SK-N-SH (cell line): ENCODE results near the gene BCL11B. TPM values are rescaled to one million over a fixed set of nuclear protein-coding genes. Genes with fewer than 3 reads are reported as not detected.

Experiments
- CTCF ChIA-PET: fragments of 300-600, 350-600 bp; formaldehyde crosslinking; extraction: SDS; loops from one replicate; lab custom pipeline; 2021; lab: Yijun Ruan, JAX
- POLR2A ChIA-PET: fragments of 350-600 bp; sonication (Branson Sonifier 250); formaldehyde crosslinking; extraction: SDS; loops from one replicate; lab custom pipeline; 2020; ENCODE audit warnings: antibody characterized with exemption, inconsistent platforms; lab: Yijun Ruan, JAX
- DNase-seq: peaks from one replicate; pipeline ENCODE4 v3.0.0; 2012
- H2AFZ ChIP-seq: fragments of 200-600 bp; sonication (generic); 2 replicates; pipeline ENCODE4 v1.8.1; 2016; ENCODE audit warnings: antibody characterized with exemption, mild to moderate bottlenecking, low read depth
- H3F3A ChIP-seq: fragments of 200-600 bp; sonication (generic); replicated peaks from 2 replicates; pipeline ENCODE3; 2016; ENCODE audit warnings: antibody characterized with exemption, mild to moderate bottlenecking; ENCODE audit not compliant: insufficient read depth
- H3K27ac ChIP-seq, 2 experiments: fragments of 200-500 bp in 1 of 2; fragments of 200-600 bp in 1 of 2; sonication (Bioruptor generic) in 1 of 2; sonication (generic), shearing (Covaris generic) in 1 of 2; 2 replicates each; pipeline versions ENCODE4 v1.5.1 to v1.6.1; 2014 to 2016; ENCODE audit warnings: low read depth in 2 of 2, inconsistent platforms in 1 of 2, low read length in 1 of 2, mild to moderate bottlenecking in 1 of 2, mixed read lengths in 1 of 2
- H3K27me3 ChIP-seq: fragments of 200-600 bp; sonication (generic), shearing (Covaris generic); 2 replicates; pipeline ENCODE4 v1.6.1; 2016; ENCODE audit warnings: mixed run types; ENCODE audit not compliant: insufficient read depth
- H3K36me3 ChIP-seq, 2 experiments: fragments of 200-500 bp in 1 of 2; fragments of 200-600 bp in 1 of 2; sonication (Bioruptor generic) in 1 of 2; sonication (generic) in 1 of 2; replicated peaks in 1 of 2; 2 replicates each; pipeline versions ENCODE3 to v1.5.1; 2014 to 2016; ENCODE audit warnings: low read length in 1 of 2, mild to moderate bottlenecking in 1 of 2; ENCODE audit not compliant: insufficient read depth in 2 of 2, control insufficient read depth in 1 of 2
- H3K4me1 ChIP-seq, 2 experiments: fragments of 200-500 bp in 1 of 2; fragments of 200-600 bp in 1 of 2; sonication (Bioruptor generic) in 1 of 2; sonication (generic), shearing (Covaris generic) in 1 of 2; 2 replicates each; pipeline versions ENCODE4 v1.5.1 to v1.6.1; 2014 to 2016; ENCODE audit warnings: low read depth in 1 of 2, low read length in 1 of 2, mixed run types in 1 of 2; ENCODE audit not compliant: insufficient read depth in 2 of 2, control insufficient read depth in 1 of 2
- H3K4me2 ChIP-seq: fragments of 200-600 bp; sonication (generic), shearing (Covaris generic); 2 replicates; pipeline ENCODE4 v1.6.1; 2017; ENCODE audit warnings: mixed run types
- H3K4me3 ChIP-seq, 2 experiments: fragments of 200-500 bp in 1 of 2; fragments of 200-600 bp in 1 of 2; sonication (Bioruptor generic) in 1 of 2; sonication (generic), shearing (Covaris generic) in 1 of 2; 2 replicates each; pipeline versions ENCODE4 v1.5.1 to v1.8.1; 2014 to 2016; ENCODE audit warnings: low read depth in 2 of 2, inconsistent platforms in 1 of 2, low read length in 1 of 2, mild to moderate bottlenecking in 1 of 2, mixed read lengths in 1 of 2, moderate library complexity in 1 of 2
- H3K79me2 ChIP-seq: fragments of 200-600 bp; sonication (generic); 2 replicates; pipeline ENCODE4 v1.8.1; 2017; ENCODE audit warnings: mild to moderate bottlenecking; ENCODE audit not compliant: insufficient read depth
- H3K9ac ChIP-seq: fragments of 200-600 bp; sonication (generic); 2 replicates; pipeline ENCODE4 v1.6.1; 2017; ENCODE audit warnings: mixed run types
- H3K9me2 ChIP-seq: fragments of 200-600 bp; sonication (generic); 2 replicates; pipeline ENCODE4 v1.6.1; 2017; ENCODE audit warnings: mixed run types
- H3K9me3 ChIP-seq: fragments of 200-600 bp; sonication (generic); 2 replicates; pipeline ENCODE4 v1.6.1; 2017; ENCODE audit warnings: mixed run types, mild to moderate bottlenecking, moderate library complexity
- H4K20me1 ChIP-seq: fragments of 200-600 bp; sonication (generic); 2 replicates; pipeline ENCODE4 v1.6.1; 2017; ENCODE audit warnings: mild to moderate bottlenecking, mixed run types; ENCODE audit not compliant: insufficient read depth
- CTCF ChIP-seq: fragments of 200-600 bp; sonication (generic); IDR thresholded peaks from 2 replicates; pipeline ENCODE4 v1.6.1; 2017; ENCODE audit warnings: antibody characterized with exemption, mild to moderate bottlenecking, moderate library complexity
- EZH2phosphoT487 ChIP-seq: fragments of 200-600 bp; sonication (generic); IDR thresholded peaks from 2 replicates; pipeline ENCODE4 v1.6.1; 2017; ENCODE audit warnings: low read depth, mixed run types, mild to moderate bottlenecking, antibody characterized with exemption, moderate library complexity, borderline replicate concordance
- FOXJ3 ChIP-seq: sonication (generic); formaldehyde crosslinking; IDR thresholded peaks from 2 replicates; pipeline ENCODE4 v1.5.1; 2020; ENCODE audit warnings: mild to moderate bottlenecking, missing genetic modification reagents
- FOXM1 ChIP-seq: IDR thresholded peaks from 2 replicates; pipeline ENCODE4 v1.4.0; 2012; ENCODE audit warnings: low read depth, mild to moderate bottlenecking
- GATA2 ChIP-seq: sonication (generic); formaldehyde crosslinking; IDR thresholded peaks from 2 replicates; pipeline ENCODE4 v1.5.0; 2020; ENCODE audit warnings: mild to moderate bottlenecking, missing genetic modification reagents
- IRF3 ChIP-seq: fragments of 150-350 bp; IDR thresholded peaks from 2 replicates; pipeline ENCODE4 v1.6.1; 2016; ENCODE audit warnings: mild to moderate bottlenecking, low read depth, low read length
- JUND ChIP-seq: IDR thresholded peaks from 2 replicates; pipeline ENCODE4 v1.4.0; 2012
- MEF2A ChIP-seq: IDR thresholded peaks from 2 replicates; pipeline ENCODE4 v1.4.0; 2012; ENCODE audit warnings: low read depth, borderline replicate concordance
- NRF1 ChIP-seq: IDR thresholded peaks from 2 replicates; pipeline ENCODE4 v1.6.1; 2012; ENCODE audit warnings: low read depth, mild to moderate bottlenecking, low read length
- RXRA ChIP-seq: IDR thresholded peaks from 2 replicates; pipeline ENCODE4 v1.4.0; 2012; ENCODE audit warnings: low read depth, mild to moderate bottlenecking, borderline replicate concordance
- SIN3A ChIP-seq: IDR thresholded peaks from 2 replicates; pipeline ENCODE4 v1.6.1; 2012; ENCODE audit warnings: low read depth, mild to moderate bottlenecking, low read length, moderate library complexity, borderline replicate concordance
- TAF1 ChIP-seq: IDR thresholded peaks from 2 replicates; pipeline ENCODE4 v1.6.1; 2012; ENCODE audit warnings: low read depth, mild to moderate bottlenecking, low read length, moderate library complexity, borderline replicate concordance
- TCF12 ChIP-seq: IDR thresholded peaks from 2 replicates; pipeline ENCODE4 v1.4.0; 2012
- USF2 ChIP-seq: fragments of 150-350 bp; IDR thresholded peaks from 2 replicates; pipeline ENCODE4 v1.6.1; 2017; ENCODE audit warnings: antibody characterized with exemption, low read length, low read depth, borderline replicate concordance
- YY1 ChIP-seq: IDR thresholded peaks from 2 replicates; pipeline ENCODE4 v1.4.0; 2012; ENCODE audit warnings: low read depth, mild to moderate bottlenecking
- WGBS: methylation state at CpG from one replicate; pipeline ENCODE4 v1.1.6; 2017; ENCODE audit warnings: low lambda C conversion rate; 5-methylcytosine and 5-hydroxymethylcytosine counted together
- polyA plus RNA-seq, 3 experiments: library from polyadenylated mRNA; depleted of rRNA; stranded (reverse); fragments of >200 nt; gene quantifications; 2 replicates each; pipeline ENCODE4 v1.2.3, GENCODE V29; 2012

The BCL11B gene
- polyA plus RNA-seq, 1 of the 3 experiments (the other 2 are of a cell fraction) = not detected

GRCh38 chr14:99212199-99212598, 59.8 kb downstream of the BCL11B start (continued):
- TF ChIP-seq CTCF = no peak
- TF ChIP-seq TCF12 = no peak
- no peak for TF ChIP-seq EZH2phosphoT487

GRCh38 chr14:99211410-99211809, 60.6 kb downstream of the BCL11B start:
- H3F3A ChIP-seq = no peaks in the 10 kb centered on the region
- no peak overlapping the region for H2AFZ ChIP-seq
- no peaks in the 10 kb centered on the region for H4K20me1 ChIP-seq
- H3K4me1 ChIP-seq = no peaks in the 10 kb centered on the region
- TF ChIP-seq TAF1 (no peak), YY1 (no peak), GATA2 (CRISPR knock-in tag) (no peak), JUND (no peak), USF2 (no peak), FOXJ3 (CRISPR knock-in tag) (no peak), IRF3 (no peak), RXRA (no peak)
- no peaks in the 10 kb centered on the region for H3K9me3 ChIP-seq
- no peaks in the 10 kb centered on the region for H3K79me2 ChIP-seq
- ChIA-PET CTCF (no interaction called here), POLR2A (no interaction called here)
- peaks cover 47% of the 10 kb centered on the region for H3K27me3 ChIP-seq
- no peak overlapping the region for H3K27ac ChIP-seq
- no peak overlapping the region for H3K4me3 ChIP-seq
- WGBS = 5% methylated on average over 9 of the region's 9 CpGs
- no peaks in the 10 kb centered on the region for H3K36me3 ChIP-seq
- H3K9me2 ChIP-seq = no peaks in the 10 kb centered on the region
- DNase-seq = no peak
- H3K9ac ChIP-seq = no peak overlapping the region
- H3K4me2 ChIP-seq = no peak overlapping the region

- Histone ChIP-seq H3K9ac (no peak overlapping the region), H3K4me3 (no peak overlapping the region), H3K4me2 (no peak overlapping the region), H2AFZ (no peak overlapping the region), H3K9me3 (no peaks in the 10 kb centered on the region), H3K79me2 (no peaks in the 10 kb centered on the region), H4K20me1 (no peaks in the 10 kb centered on the region), H3K36me3 (no peaks in the 10 kb centered on the region), H3K9me2 (no peaks in the 10 kb centered on the region), H3K4me1 (no peaks in the 10 kb centered on the region), H3F3A (no peaks in the 10 kb centered on the region), H3K27me3 (peaks cover 41% of the 10 kb centered on the region), H3K27ac (no peak overlapping the region)
- whole genome bisulfite sequencing = 5% methylated on average over 8 of the region's 8 CpGs
- ChIA-PET CTCF (no interaction called here), POLR2A (no interaction called here)
- no peak for TF ChIP-seq JUND
- TF ChIP-seq SIN3A = no peak
- no peak for TF ChIP-seq FOXJ3 (CRISPR knock-in tag)
- TF ChIP-seq NRF1 = no peak
- TF ChIP-seq MEF2A = no peak
- TF ChIP-seq FOXM1 = no peak
- DNase-seq = no peak
These were observed 61.7 kb downstream of the BCL11B start for GRCh38 chr14:99210333-99210732.
